HepG2 (cell line): ENCODE results near the gene MVP. TPM values are rescaled to one million over a fixed set of nuclear protein-coding genes. Genes with fewer than 3 reads are reported as not detected.
A peak's percentile ranks its signal among the peaks of the same experiment; 100 is the strongest.

Source experiments
- ASH2L ChIP-seq: fragments of 300-600, 200-600 bp; sonication (generic); IDR thresholded peaks from 2 replicates; pipeline ENCODE4 v1.7.0; 2017; ENCODE audit warnings: low read depth, mild to moderate bottlenecking, moderate library complexity, mixed read lengths, low read length; ENCODE audit not compliant: insufficient read length
- CCAR2 ChIP-seq: fragments of 200-400 bp; formaldehyde crosslinking; optimal IDR thresholded peaks from 2 replicates; pipeline ENCODE3; 2018; ENCODE audit warnings: low read depth, mild to moderate bottlenecking, low read length, moderate library complexity
- HMGA1 ChIP-seq: sonication (generic); formaldehyde crosslinking; conservative IDR thresholded peaks from 2 replicates; pipeline ENCODE4 v1.4.0; 2020; ENCODE audit warnings: missing genetic modification reagents
- IRF2 ChIP-seq: IDR thresholded peaks from 2 replicates; pipeline ENCODE4 v1.6.1; 2018; ENCODE audit warnings: missing genetic modification reagents, missing compliant biosample characterization
- KDM1A ChIP-seq: IDR thresholded peaks from 2 replicates; pipeline ENCODE4 v1.6.1; 2016; ENCODE audit warnings: missing compliant biosample characterization
- NCOA5 ChIP-seq: sonication (generic); formaldehyde crosslinking; IDR thresholded peaks from 2 replicates; pipeline ENCODE4 v1.4.0; 2020; ENCODE audit warnings: missing genetic modification reagents
- NFYB ChIP-seq: sonication (generic); formaldehyde crosslinking; IDR thresholded peaks from 2 replicates; pipeline ENCODE4 v1.4.0; 2020; ENCODE audit warnings: missing genetic modification reagents
- PBX3 ChIP-seq: sonication (generic); formaldehyde crosslinking; IDR thresholded peaks from 2 replicates; pipeline ENCODE4 v1.8.1; 2023; ENCODE audit warnings: missing genetic modification reagents, inconsistent platforms, borderline replicate concordance
- WIZ ChIP-seq: sonication (generic); formaldehyde crosslinking; IDR thresholded peaks from 2 replicates; pipeline ENCODE4 v1.5.1; 2020; ENCODE audit warnings: mild to moderate bottlenecking, missing genetic modification reagents
- YY1 ChIP-seq: IDR thresholded peaks from 2 replicates; pipeline ENCODE4 v1.6.1; 2011; ENCODE audit warnings: low read length, low read depth, moderate library complexity, mild to moderate bottlenecking; ENCODE audit not compliant: insufficient read depth, insufficient replicate concordance
- ZNF20 ChIP-seq: sonication (generic); formaldehyde crosslinking; IDR thresholded peaks from 2 replicates; pipeline ENCODE4 v1.4.0; 2020; ENCODE audit warnings: mild to moderate bottlenecking, moderate library complexity, missing genetic modification reagents
- ZNF343 ChIP-seq: sonication (generic); formaldehyde crosslinking; IDR thresholded peaks from 2 replicates; pipeline ENCODE4 v1.4.0; 2020; ENCODE audit warnings: mild to moderate bottlenecking, missing genetic modification reagents
- ZNF383 ChIP-seq: sonication (generic); formaldehyde crosslinking; IDR thresholded peaks from 2 replicates; pipeline ENCODE4 v1.4.0; 2020; ENCODE audit warnings: missing genetic modification reagents, mild to moderate bottlenecking, borderline replicate concordance
- ZNF768 ChIP-seq: sonication (generic); formaldehyde crosslinking; IDR thresholded peaks from 2 replicates; pipeline ENCODE4 v1.4.0; 2020; ENCODE audit warnings: missing genetic modification reagents
- ZNF883 ChIP-seq: sonication (generic); formaldehyde crosslinking; IDR thresholded peaks from 2 replicates; pipeline ENCODE4 v1.5.1; 2020; ENCODE audit warnings: mild to moderate bottlenecking, missing genetic modification reagents; ENCODE audit errors: not compliant biosample characterization
- polyA plus RNA-seq, 8 experiments: library from polyadenylated mRNA; depleted of rRNA in 3 of 8; stranded (reverse) in 7 of 8; unstranded in 1 of 8; fragments of >200 nt; fragmentation: Illumina TruSeq in 4 of 8; extraction: Trizol in 4 of 8; gene quantifications; 2 replicates each; pipeline versions ENCODE4 v1.2.1 to v1.2.3, GENCODE V29; 2011 to 2016; ENCODE audit warnings: low read depth in 4 of 8, missing spikeins in 1 of 8, mixed read lengths in 1 of 8; ENCODE audit not compliant: insufficient read depth in 1 of 8
- total RNA-seq, 5 experiments: library from RNA; depleted of rRNA; stranded (reverse); fragments of >200 nt; fragmentation: Illumina TruSeq; extraction: Trizol; gene quantifications; 2 replicates each; pipeline ENCODE4 v1.2.3, GENCODE V29; 2016; ENCODE audit warnings: low read depth in 1 of 5
- TF ChIP-seq, protein P1 (sequence below): sonication (generic); formaldehyde crosslinking; IDR thresholded peaks from 2 replicates; pipeline ENCODE4 v1.4.0; 2020; ENCODE audit warnings: missing genetic modification reagents, borderline replicate concordance
- TF ChIP-seq, protein P2 (sequence below): sonication (generic); formaldehyde crosslinking; IDR thresholded peaks from 2 replicates; pipeline ENCODE4 v1.4.0; 2020; ENCODE audit warnings: missing genetic modification reagents
- TF ChIP-seq, protein P3 (sequence below), 2 experiments: sonication (generic) in 1 of 2; formaldehyde crosslinking in 1 of 2; IDR thresholded peaks; 2 replicates each; pipeline versions ENCODE4 v1.6.1 to v1.9.0; 2014 to 2022; ENCODE audit warnings: antibody characterized with exemption in 1 of 2, borderline replicate concordance in 1 of 2, inconsistent platforms in 1 of 2, low read depth in 1 of 2, missing genetic modification reagents in 1 of 2

Gene MVP
- total and polyA plus RNA-seq, 2 of the 13 experiments (the other 11 are each of a cell fraction or from before 2014, with no cell fraction given) = 22.9 to 43.5 TPM

DNA sequence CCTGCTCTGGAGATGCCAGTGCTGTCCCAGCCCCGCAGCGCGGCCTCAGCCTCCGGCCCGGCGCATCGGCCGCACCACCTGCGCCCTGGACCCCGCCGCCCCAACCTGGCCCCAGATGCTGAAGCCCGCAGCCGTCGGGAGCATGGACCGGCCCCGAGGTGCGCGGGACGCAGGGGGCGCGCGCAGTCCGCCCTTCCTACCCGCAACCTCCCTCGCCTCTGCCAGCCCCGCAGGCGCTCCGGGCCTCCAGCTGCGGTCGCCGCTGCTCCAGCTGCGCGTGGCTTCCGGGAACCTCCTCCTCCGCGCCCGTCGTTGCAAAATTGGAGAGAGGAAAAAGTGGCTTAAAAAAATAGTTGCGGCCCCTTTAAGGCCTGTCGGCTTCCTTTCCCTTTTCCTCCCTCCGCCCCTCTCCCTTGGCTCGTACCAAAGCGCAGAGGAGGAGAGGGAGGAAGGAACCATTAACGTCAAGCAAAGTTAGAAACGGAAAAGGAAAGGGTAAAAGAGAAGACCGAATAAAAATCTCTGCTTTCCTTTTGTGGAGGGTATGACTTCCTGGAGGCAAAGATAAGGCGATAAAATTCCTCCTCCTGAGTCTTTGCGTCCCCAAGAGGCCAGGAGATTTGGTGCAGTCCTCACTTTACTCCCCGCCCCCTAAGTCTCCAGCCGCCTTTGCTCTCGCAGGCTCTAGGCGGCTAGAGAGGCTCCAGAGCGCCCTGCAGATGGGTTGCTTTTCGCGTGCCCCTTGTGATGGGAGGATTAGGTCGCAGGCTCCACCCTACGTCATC lies 42.8 kb downstream of the MVP start, which contains the start of gene CDIPT (continued):
- TF ChIP-seq ZNF883 (CRISPR knock-in tag) = peak; percentile 30
- TF ChIP-seq HMGA1 = no peak
- TF ChIP-seq ZNF768 (CRISPR knock-in tag) = peak; percentile 50; the same call in 1 of the 2 replicates
- TF ChIP-seq NFYB (CRISPR knock-in tag) = peak; percentile 56
- TF ChIP-seq NCOA5 (CRISPR knock-in tag) = no peak
- TF ChIP-seq, protein P1, sequence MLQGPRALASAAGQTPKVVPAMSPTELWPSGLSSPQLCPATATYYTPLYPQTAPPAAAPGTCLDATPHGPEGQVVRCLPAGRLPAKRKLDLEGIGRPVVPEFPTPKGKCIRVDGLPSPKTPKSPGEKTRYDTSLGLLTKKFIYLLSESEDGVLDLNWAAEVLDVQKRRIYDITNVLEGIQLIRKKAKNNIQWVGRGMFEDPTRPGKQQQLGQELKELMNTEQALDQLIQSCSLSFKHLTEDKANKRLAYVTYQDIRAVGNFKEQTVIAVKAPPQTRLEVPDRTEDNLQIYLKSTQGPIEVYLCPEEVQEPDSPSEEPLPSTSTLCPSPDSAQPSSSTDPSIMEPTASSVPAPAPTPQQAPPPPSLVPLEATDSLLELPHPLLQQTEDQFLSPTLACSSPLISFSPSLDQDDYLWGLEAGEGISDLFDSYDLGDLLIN (CRISPR knock-in tag) = no peak
- peak; percentile 64 for TF ChIP-seq YY1
- no peak for TF ChIP-seq PBX3 (CRISPR knock-in tag)
- TF ChIP-seq CCAR2 = peak; percentile 98
- TF ChIP-seq, protein P2, sequence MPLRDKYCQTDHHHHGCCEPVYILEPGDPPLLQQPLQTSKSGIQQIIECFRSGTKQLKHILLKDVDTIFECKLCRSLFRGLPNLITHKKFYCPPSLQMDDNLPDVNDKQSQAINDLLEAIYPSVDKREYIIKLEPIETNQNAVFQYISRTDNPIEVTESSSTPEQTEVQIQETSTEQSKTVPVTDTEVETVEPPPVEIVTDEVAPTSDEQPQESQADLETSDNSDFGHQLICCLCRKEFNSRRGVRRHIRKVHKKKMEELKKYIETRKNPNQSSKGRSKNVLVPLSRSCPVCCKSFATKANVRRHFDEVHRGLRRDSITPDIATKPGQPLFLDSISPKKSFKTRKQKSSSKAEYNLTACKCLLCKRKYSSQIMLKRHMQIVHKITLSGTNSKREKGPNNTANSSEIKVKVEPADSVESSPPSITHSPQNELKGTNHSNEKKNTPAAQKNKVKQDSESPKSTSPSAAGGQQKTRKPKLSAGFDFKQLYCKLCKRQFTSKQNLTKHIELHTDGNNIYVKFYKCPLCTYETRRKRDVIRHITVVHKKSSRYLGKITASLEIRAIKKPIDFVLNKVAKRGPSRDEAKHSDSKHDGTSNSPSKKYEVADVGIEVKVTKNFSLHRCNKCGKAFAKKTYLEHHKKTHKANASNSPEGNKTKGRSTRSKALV (CRISPR knock-in tag) = no peak
- no peak for TF ChIP-seq ZNF343
- TF ChIP-seq ZNF383 = no peak
- peak; percentile 74 for TF ChIP-seq ASH2L
- TF ChIP-seq ZNF20 = no peak
- TF ChIP-seq IRF2 (CRISPR knock-in tag) = peak; percentile 97
- TF ChIP-seq KDM1A (CRISPR knock-in tag) = peak; percentile 87
- 0 out of 2 replicates have a peak, but pooled peaks have one; percentile 30 for TF ChIP-seq WIZ
- TF ChIP-seq, protein P3, sequence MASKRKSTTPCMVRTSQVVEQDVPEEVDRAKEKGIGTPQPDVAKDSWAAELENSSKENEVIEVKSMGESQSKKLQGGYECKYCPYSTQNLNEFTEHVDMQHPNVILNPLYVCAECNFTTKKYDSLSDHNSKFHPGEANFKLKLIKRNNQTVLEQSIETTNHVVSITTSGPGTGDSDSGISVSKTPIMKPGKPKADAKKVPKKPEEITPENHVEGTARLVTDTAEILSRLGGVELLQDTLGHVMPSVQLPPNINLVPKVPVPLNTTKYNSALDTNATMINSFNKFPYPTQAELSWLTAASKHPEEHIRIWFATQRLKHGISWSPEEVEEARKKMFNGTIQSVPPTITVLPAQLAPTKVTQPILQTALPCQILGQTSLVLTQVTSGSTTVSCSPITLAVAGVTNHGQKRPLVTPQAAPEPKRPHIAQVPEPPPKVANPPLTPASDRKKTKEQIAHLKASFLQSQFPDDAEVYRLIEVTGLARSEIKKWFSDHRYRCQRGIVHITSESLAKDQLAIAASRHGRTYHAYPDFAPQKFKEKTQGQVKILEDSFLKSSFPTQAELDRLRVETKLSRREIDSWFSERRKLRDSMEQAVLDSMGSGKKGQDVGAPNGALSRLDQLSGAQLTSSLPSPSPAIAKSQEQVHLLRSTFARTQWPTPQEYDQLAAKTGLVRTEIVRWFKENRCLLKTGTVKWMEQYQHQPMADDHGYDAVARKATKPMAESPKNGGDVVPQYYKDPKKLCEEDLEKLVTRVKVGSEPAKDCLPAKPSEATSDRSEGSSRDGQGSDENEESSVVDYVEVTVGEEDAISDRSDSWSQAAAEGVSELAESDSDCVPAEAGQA (IDR thresholded peaks at IDR 0.05; ENCODE audit: low read depth) = peak; percentile 79
- TF ChIP-seq, protein P3 (CRISPR knock-in tag; IDR thresholded peaks at IDR 0.05; ENCODE audit: borderline replicate concordance) = no peak
